Activated CD4-positive, alpha-beta T cell treated with anti-CD3 and anti-CD28 coated beads, Interleukin-2, Interleukin-4, amounts not matched to agents 100 ng/mL and 50 ng/mL, durations not matched to agents 16 hours and 8 hours (primary cell): Measurements from ENCODE around the gene WDR43.
A peak's percentile ranks its signal among the peaks of the same experiment; 100 is the strongest.

ENCODE experiments used
- DNase-seq: peaks from one replicate; pipeline ENCODE4 v3.0.0-alpha.2; 2020; ENCODE audit warnings: low spot score

Gene WDR43

DNA sequence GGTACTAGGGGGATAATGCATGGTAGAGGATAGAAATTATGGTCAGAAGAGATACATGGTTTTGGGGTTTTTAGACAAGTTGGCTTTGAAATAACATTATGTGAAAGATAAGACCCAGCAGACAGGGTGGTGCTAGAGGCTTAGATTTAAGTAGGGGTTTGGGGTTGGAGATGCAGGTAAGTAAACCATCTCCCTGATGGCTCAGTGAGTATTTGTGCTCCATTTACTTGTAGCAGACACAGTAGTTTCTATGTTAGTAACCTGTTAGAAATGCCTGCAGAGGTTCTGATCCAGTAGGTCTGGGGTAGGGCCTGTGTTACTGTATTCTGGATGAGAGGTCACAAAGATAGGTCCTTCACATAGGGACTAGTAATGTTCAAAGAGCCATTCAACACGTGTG, 13.7 kb downstream of the WDR43 start:
- no peak for DNase-seq

DNA sequence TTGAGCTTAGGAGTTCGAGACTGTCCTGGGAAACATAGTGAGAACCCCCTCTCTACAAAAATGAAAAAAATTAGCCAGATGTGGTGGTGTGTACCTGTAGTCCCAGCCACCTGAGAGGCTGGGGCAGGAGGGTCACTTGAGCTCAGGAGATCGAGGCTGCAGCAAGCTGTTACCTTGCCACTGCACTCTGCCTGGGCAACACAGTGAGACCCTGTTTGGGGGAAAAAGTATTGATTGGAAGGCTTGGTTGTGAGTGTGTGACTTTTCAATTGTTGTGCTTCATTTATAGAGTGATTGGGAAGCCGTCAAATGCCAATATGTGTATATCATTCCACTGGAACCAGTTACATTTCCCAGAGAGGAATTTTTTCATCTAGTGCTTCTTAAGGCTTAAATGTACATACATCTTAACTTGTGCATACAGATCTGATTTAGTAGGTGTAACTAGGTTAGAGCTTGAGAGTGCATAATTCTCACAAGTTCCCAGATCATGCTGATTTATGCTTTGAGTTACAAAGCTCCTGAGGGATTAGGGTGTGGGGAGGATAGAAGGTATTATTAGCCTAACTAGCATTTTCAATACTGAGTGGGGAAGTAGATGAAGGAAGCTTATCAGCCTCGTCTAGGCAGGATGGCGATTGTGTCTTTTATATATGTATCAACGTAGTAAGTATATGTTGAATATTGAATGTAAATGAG, 15.3 kb downstream of the WDR43 start:
- DNase-seq: no peak

GRCh38 chr2:28915939-28916338, 21.5 kb downstream of the WDR43 start:
- no peak for DNase-seq

GRCh38 chr2:28926847-28927246, 32.4 kb downstream of the WDR43 start:
- no peak for DNase-seq

- DNase-seq: no peak
Measured at GRCh38 chr2:28927469-28927868, 33.0 kb downstream of the WDR43 start.

DNA sequence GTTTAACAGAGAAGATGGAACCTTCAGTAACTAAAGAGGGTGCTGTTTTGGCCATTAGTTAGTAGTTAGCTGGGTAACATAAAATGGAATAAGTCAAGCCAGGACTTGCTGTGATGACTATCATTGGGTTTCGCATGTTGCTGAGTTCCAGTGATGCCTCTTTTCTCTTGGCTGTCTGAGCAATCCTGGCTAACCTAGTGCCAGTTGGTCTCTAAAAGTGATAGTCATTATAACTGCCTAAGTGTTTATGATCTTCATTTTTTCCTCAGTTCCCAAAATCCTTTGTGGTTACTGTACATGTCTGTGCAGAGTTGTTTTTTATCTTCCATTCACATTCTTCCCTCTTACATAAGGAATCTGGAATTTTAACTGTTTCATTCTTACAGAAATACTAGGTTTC, 33.4 kb downstream of the WDR43 start:
- no peak for DNase-seq

DNA sequence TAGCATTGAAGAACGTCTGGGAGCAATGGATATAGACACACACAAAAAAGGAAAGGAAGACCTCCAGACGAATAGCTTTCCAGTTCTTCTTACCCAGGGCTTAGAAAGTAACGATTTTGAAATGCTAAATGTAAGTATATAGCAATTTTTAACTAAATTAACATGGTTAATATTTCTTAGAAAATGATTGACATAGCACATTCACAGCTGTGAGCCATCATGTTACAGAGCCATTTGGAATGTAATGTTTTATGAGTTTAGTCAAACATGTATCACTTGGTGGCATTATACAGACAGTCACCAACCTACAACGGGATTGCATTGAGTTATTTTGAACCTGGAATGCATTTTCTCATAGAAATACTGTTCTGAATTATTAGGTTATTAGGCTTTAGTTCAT, 35.1 kb downstream of the WDR43 start:
- DNase-seq: no peak

- DNase-seq: no peak
Measured at GRCh38 chr2:28930205-28930604, 35.7 kb downstream of the WDR43 start.

DNA sequence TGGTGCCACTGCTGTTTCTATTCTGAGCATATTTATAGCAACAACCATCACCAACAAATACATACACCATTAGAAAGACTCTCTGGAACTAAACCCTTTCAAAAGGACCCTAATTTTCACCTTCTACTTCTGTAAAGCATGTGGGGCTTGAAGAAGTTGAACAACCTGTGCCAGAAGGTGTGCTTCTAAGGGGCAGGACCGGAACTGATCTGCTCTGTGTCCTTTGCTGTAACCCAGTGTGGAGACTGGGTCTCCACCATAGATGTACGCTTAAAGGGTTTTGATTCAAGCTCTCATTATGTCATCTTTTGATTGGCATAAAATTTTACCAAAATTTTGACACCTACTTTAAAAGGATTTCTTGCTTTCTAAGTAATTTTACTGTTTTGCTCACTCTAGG, 40.3 kb downstream of the WDR43 start:
- no peak for DNase-seq

- DNase-seq: no peak
Measured at GRCh38 chr2:28941008-28941407, 46.5 kb downstream of the WDR43 start.

DNA sequence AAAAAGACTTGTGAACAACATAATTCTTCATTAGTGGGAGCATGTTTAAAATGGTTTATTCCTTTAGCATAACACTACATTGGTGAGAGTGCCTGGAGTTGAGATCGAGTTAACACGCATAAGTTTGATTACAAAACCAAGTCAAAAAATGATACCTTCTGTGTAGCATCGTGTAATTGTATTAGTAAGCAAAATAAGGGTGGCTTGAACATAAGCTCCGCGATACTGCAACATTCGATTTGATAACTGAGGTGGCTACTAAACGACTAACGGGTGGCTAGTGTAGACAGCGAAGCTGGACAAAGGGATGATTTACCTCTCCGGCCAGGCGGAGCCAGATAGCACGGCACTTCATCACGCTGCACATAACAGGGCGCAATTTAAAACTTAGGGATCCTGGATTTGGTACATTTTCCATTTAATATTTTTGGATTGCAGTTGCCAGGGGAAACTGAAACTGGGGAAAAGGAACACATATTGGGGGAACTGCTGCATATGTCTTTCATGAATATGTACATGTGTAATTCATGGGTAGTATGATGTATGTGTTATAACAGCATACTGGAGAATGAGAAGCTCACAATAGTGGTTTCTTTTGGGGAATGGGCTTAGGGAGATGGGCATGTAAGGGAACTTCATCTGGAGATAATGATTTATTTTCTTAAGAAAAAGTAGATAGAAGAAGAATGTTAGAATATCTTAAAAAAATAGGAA, 50.2 kb downstream of the WDR43 start:
- no peak for DNase-seq

- DNase-seq: no peak
Measured at GRCh38 chr2:28948160-28948559, 53.7 kb downstream of the WDR43 start.

- no peak for DNase-seq
Measured at GRCh38 chr2:28949190-28949589, 54.7 kb downstream of the WDR43 start.

GRCh38 chr2:28949617-28950305, 55.3 kb downstream of the WDR43 start:
- DNase-seq: no peak

DNA sequence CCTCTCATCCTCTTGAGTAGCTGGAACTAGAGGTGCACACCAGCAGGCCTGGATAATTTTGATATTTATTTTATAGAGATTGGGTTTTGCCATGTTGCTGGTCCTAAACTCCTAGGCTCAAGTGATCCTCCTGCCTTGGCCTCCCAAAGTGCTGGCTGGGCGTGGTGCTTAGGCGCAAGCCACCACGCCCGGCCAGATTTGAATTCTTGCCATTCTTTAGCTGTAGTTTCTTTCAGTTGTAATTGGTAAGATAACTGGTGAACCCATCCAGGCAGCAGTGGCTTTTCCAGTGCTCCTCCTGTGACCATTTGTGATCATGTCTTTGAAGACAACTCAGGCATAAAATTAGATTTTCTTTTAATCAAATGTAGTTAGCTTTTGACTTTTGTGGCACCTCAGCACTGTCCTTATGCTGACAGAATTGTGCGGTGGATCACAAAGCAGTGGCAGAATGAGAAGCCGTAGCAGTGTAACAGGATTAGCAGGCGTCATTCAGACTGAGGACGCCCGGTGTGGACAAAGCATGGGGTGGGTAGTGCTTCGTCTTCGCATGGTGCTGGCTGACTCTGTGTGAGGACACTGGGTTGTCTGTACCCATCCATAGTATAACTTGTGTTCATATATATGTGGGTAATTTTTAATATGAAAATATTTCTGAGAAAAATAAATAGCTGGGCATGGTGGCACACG, 56.6 kb downstream of the WDR43 start:
- DNase-seq: no peak

DNA sequence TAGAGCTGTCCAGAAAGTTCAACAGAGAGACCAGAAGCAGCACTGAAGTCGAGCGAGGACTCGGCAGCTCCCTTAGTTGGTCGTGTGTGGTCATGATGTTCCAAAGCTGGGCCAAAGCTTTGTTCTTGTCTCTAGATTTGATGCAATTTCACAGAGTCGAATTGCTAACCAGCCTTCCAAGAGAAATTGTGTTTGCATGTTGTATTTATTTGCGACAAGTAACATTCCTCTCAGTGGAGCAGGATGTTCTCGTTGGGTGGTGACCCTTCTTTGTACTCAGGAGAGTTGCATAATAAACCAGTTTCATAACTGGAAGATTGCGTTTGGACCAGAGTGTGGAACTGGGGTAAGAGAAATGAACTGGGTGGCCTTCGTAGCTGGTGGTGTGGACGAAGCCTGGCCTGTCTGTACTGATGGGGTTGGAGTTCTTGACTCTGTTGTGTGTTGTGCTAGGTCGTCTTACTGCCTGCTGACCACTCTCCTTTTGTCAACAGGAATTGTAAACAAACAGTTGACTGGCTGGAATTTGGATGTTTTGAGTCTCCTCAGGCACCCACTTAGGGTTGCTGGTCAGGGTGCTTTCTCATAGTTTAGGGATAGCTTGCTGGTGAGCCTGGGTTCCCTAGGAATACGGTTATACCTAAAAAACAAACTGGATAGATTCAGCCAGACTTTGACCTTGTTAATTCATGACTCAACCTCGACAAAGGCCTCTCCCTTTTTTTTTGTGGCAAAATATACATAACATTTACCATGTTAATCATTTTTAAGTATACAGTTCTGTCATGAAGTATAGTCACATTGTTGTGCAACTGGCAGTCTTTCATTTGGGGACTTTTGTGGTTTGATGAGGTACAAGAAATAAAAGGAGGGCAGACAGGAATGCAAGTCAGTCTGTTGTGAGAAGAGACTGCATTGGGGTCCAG, 57.7 kb downstream of the WDR43 start:
- DNase-seq: no peak

DNA sequence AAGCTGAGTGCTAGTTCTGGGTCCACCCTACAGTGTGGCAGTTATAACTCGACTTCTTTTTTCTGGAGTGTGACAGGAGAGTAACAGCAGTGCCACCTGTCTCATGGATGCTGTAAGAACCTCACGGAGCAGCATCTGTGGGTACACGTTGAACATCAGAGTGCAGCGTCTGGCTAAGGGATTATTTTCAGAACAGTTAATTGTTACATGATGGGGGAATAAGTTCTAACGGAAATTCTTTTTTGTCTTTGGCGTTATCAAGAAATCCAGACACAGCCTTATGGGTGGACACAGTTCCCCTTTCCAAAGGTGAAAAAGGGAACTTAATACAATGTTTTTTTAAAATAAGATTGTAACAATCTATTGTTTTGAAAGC, 58.4 kb downstream of the WDR43 start:
- no peak for DNase-seq

- no peak for DNase-seq
Measured at GRCh38 chr2:28955467-28955866, 61.0 kb downstream of the WDR43 start.

DNA sequence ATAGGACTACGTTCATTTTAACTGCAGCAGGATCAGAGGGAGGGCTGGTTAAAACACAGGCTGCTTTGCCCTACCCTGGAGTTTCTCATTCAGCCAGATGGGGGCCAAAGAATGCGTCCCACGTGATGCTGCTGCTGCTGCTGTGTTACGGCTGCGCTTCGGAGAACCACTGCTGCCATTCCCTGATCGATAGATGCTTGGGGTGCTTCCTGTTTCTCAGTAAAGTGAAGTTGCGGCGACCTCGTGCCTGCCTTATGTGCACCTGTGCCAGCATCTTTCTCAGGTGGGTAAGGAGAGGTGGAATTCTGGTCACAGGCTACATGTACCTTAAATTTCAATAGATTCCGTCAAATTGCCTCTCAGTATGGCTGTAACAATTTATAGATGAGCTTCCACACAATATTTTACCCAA, 62.0 kb downstream of the WDR43 start:
- DNase-seq: peak; percentile 15

GRCh38 chr2:28956890-28957289, 62.4 kb downstream of the WDR43 start:
- DNase-seq: no peak

- DNase-seq: peak; percentile 57
Measured at GRCh38 chr2:28958689-28959088, 64.2 kb downstream of the WDR43 start.

- DNase-seq: no peak
Measured at GRCh38 chr2:28960401-28960800, 65.9 kb downstream of the WDR43 start.
